ENCODE results near the gene PLIN4. TPM values are rescaled to one million over a fixed set of nuclear protein-coding genes. Genes with fewer than 3 reads are reported as not detected.

The PLIN4 gene
- total and polyA plus RNA-seq, 9 of the 15 experiments (the other 6 are each of a cell fraction or from before 2014, with no cell fraction given), result 0.04 to 0.16 (median 0.07) TPM; not detected in 3

- TF ChIP-seq TAF1 (IDR thresholded peaks at IDR 0.05; ENCODE audit: control insufficient read depth, extremely low read depth, insufficient read depth, low read length, severe bottlenecking) (peak; percentile 43), ZNF766 (CRISPR knock-in tag; conservative IDR thresholded peaks at IDR 0.05) (no peak), DMBX1 (CRISPR knock-in tag; IDR thresholded peaks at IDR 0.05; ENCODE audit: borderline replicate concordance) (no peak), ZNF764 (CRISPR knock-in tag; IDR thresholded peaks at IDR 0.05; ENCODE audit: low read depth) (no peak), ZNF699 (CRISPR knock-in tag; IDR thresholded peaks at IDR 0.05; ENCODE audit: insufficient replicate concordance) (no peak), ZNF431 (CRISPR knock-in tag; IDR thresholded peaks at IDR 0.05) (no peak), SLC30A9 (CRISPR knock-in tag; IDR thresholded peaks at IDR 0.05) (no peak), MCM5 (IDR thresholded peaks at IDR 0.05; ENCODE audit: low read depth) (no peak), SMC3 (conservative IDR thresholded peaks at IDR 0.05; ENCODE audit: insufficient read depth, low read depth, low read length) (no peak), EWSR1 (IDR thresholded peaks at IDR 0.05; ENCODE audit: borderline replicate concordance, low read depth, partially characterized antibody) (no peak), DIDO1 (tag; IDR thresholded peaks at IDR 0.05; ENCODE audit: low read depth) (no peak), BHLHE40 (IDR thresholded peaks at IDR 0.05; ENCODE audit: low read length) (peak; percentile 93), VEZF1 (CRISPR knock-in tag; IDR thresholded peaks at IDR 0.05) (no peak), GATAD2A (IDR thresholded peaks at IDR 0.05) (no peak), SMARCC2 (IDR thresholded peaks at IDR 0.05; ENCODE audit: low read depth) (no peak), CC2D1A (IDR thresholded peaks at IDR 0.05) (no peak), ZBTB11 (CRISPR knock-in tag; IDR thresholded peaks at IDR 0.05) (no peak; a peak in 1 of 6 replicates), PHB2 (IDR thresholded peaks at IDR 0.05; ENCODE audit: low read depth) (no peak), FOXK1 (CRISPR knock-in tag; IDR thresholded peaks at IDR 0.05; ENCODE audit: borderline replicate concordance) (no peak), POLR2H (tag; IDR thresholded peaks at IDR 0.05; ENCODE audit: low read depth) (peak; percentile 90), ATF3 (IDR thresholded peaks at IDR 0.05) (no peak), ATF3 (CRISPR knock-in tag; conservative IDR thresholded peaks at IDR 0.05) (no peak; the same call in 1 of the 2 replicates), ZNF561 (CRISPR knock-in tag; conservative IDR thresholded peaks at IDR 0.05) (no peak)
Measured at GRCh38 chr19:4471403-4472173, 46.7 kb downstream of the PLIN4 start (continued).

Data from K562 (cell line).